Jurkat, Clone E6-1 (cell line): ENCODE measurements around the gene STX8.

Experiments used
- DNase-seq: peaks from one replicate; pipeline ENCODE4 v3.0.0-alpha.2; 2011; ENCODE audit warnings: low read depth, low spot score
- H3K4me3 ChIP-seq: 2 replicates; pipeline ENCODE4 v1.5.1; 2011; ENCODE audit warnings: mild to moderate bottlenecking, low read length, control low read depth, moderate library complexity

STX8 gene

GRCh38 chr17:9228408-9229159 is 347.0 kb downstream of the STX8 start:
- DNase-seq = no peak
- no peak overlapping the region for H3K4me3 ChIP-seq

- no peak overlapping the region for H3K4me3 ChIP-seq
- no peak for DNase-seq
Measured at GRCh38 chr17:9227819-9228407, 347.7 kb downstream of the STX8 start.

- no peak overlapping the region for H3K4me3 ChIP-seq
- DNase-seq = peak; percentile 73
Measured at GRCh38 chr17:9226794-9227135, 348.9 kb downstream of the STX8 start.

- H3K4me3 ChIP-seq = no peak overlapping the region
- no peak for DNase-seq
Measured at GRCh38 chr17:9226130-9226793, 349.4 kb downstream of the STX8 start.

- DNase-seq = no peak
- H3K4me3 ChIP-seq = no peak overlapping the region
Measured at GRCh38 chr17:9225305-9226101, 350.1 kb downstream of the STX8 start.

GRCh38 chr17:9224485-9224884 is 351.1 kb downstream of the STX8 start:
- no peak for DNase-seq
- no peak overlapping the region for H3K4me3 ChIP-seq

GRCh38 chr17:9223531-9223930 is 352.1 kb downstream of the STX8 start:
- H3K4me3 ChIP-seq = no peak overlapping the region
- no peak for DNase-seq

- no peak overlapping the region for H3K4me3 ChIP-seq
- no peak for DNase-seq
Measured at GRCh38 chr17:9221922-9222180, 353.8 kb downstream of the STX8 start.

- H3K4me3 ChIP-seq = no peak overlapping the region
- no peak for DNase-seq
Measured at GRCh38 chr17:9221147-9221921, 354.3 kb downstream of the STX8 start.

GRCh38 chr17:9220398-9221146 is 355.0 kb downstream of the STX8 start:
- no peak for DNase-seq
- no peak overlapping the region for H3K4me3 ChIP-seq

- no peak for DNase-seq
Measured at GRCh38 chr17:9219631-9220397, 355.8 kb downstream of the STX8 start.

GRCh38 chr17:9218911-9219310 is 356.7 kb downstream of the STX8 start:
- no peak overlapping the region for H3K4me3 ChIP-seq
- DNase-seq = no peak

More at GRCh38 chr17:9219631-9220397, 355.8 kb downstream of the STX8 start:
- H3K4me3 ChIP-seq = no peak overlapping the region

GRCh38 chr17:9218064-9218635 is 357.5 kb downstream of the STX8 start:
- no peak overlapping the region for H3K4me3 ChIP-seq
- no peak for DNase-seq

GRCh38 chr17:9217151-9218056 is 358.2 kb downstream of the STX8 start:
- no peak for DNase-seq
- no peak overlapping the region for H3K4me3 ChIP-seq

- no peak overlapping the region for H3K4me3 ChIP-seq
- DNase-seq = no peak
Measured at GRCh38 chr17:9215465-9215864, 360.2 kb downstream of the STX8 start.

- no peak for DNase-seq
- H3K4me3 ChIP-seq = no peak overlapping the region
Measured at GRCh38 chr17:9213303-9213640, 362.3 kb downstream of the STX8 start.
